Mesenchymal stem cell (in vitro differentiated cells and primary cell): Measurements from ENCODE around the gene C1orf52.
A peak's percentile ranks its signal among the peaks of the same experiment; 100 is the strongest.

Experiments used
- DNase-seq: peaks from one replicate; pipeline ENCODE4 v3.0.0-alpha.2; 2013
- H2AFZ ChIP-seq: one replicate; pipeline ENCODE4 v1.6.1; 2013; ENCODE audit warnings: low read depth, mild to moderate bottlenecking, control low read depth, inconsistent platforms, low read length, moderate library complexity
- H2AK5ac ChIP-seq: 2 replicates; pipeline ENCODE4 v1.6.1; 2013; ENCODE audit warnings: low read length, moderate library complexity, mild to moderate bottlenecking, inconsistent platforms; ENCODE audit not compliant: severe bottlenecking
- H2BK120ac ChIP-seq: one replicate; pipeline ENCODE4 v1.6.1; 2013; ENCODE audit warnings: low read depth, mild to moderate bottlenecking, inconsistent platforms, low read length, moderate library complexity
- H2BK12ac ChIP-seq, 2 experiments: one replicate each; pipeline ENCODE4 v1.6.1; 2013; ENCODE audit warnings: inconsistent platforms in 2 of 2, low read length in 2 of 2, mild to moderate bottlenecking in 2 of 2, moderate library complexity in 2 of 2, control low read depth in 1 of 2
- H2BK15ac ChIP-seq: one replicate; pipeline ENCODE4 v1.6.1; 2013; ENCODE audit warnings: mild to moderate bottlenecking, low read depth, inconsistent platforms; ENCODE audit not compliant: poor library complexity, severe bottlenecking
- H2BK5ac ChIP-seq: 2 replicates; pipeline ENCODE4 v1.6.1; 2013; ENCODE audit warnings: low read depth, mild to moderate bottlenecking, low read length, control low read depth, inconsistent platforms; ENCODE audit not compliant: poor library complexity, severe bottlenecking
- H3K14ac ChIP-seq, 2 experiments: one replicate each; pipeline ENCODE4 v1.6.1; 2013; ENCODE audit warnings: inconsistent platforms in 2 of 2, low read length in 2 of 2, control low read depth in 1 of 2, mild to moderate bottlenecking in 1 of 2, moderate library complexity in 1 of 2
- H3K18ac ChIP-seq, 2 experiments: one replicate each; pipeline ENCODE4 v1.6.1; 2013; ENCODE audit warnings: inconsistent platforms in 2 of 2, low read length in 2 of 2, control low read depth in 1 of 2, low read depth in 1 of 2, mild to moderate bottlenecking in 1 of 2
- H3K23ac ChIP-seq, 2 experiments: one replicate each; pipeline ENCODE4 v1.6.1; 2013; ENCODE audit warnings: inconsistent platforms in 2 of 2, low read length in 2 of 2, mild to moderate bottlenecking in 2 of 2, moderate library complexity in 2 of 2, control low read depth in 1 of 2
- H3K27ac ChIP-seq: 2 replicates; pipeline ENCODE4 v1.5.1; 2013; ENCODE audit warnings: mild to moderate bottlenecking, moderate library complexity, low read length, control low read depth, inconsistent platforms; ENCODE audit not compliant: poor library complexity, severe bottlenecking
- H3K27me3 ChIP-seq, 2 experiments: 2 replicates each; pipeline versions ENCODE4 v1.6.1 to v1.7.0; 2013; ENCODE audit warnings: low read length in 2 of 2, mild to moderate bottlenecking in 2 of 2, moderate library complexity in 2 of 2, control low read depth in 1 of 2, inconsistent platforms in 1 of 2; ENCODE audit not compliant: control insufficient read depth in 1 of 2, insufficient read depth in 1 of 2
- H3K36me3 ChIP-seq, 2 experiments: 2 replicates each; pipeline versions ENCODE4 v1.6.1 to v1.7.0; 2013; ENCODE audit warnings: low read length in 2 of 2, control low read depth in 1 of 2, inconsistent platforms in 1 of 2, low read depth in 1 of 2, mild to moderate bottlenecking in 1 of 2; ENCODE audit not compliant: insufficient read depth in 2 of 2, control insufficient read depth in 1 of 2
- H3K4ac ChIP-seq, 2 experiments: one replicate each; pipeline ENCODE4 v1.6.1; 2013; ENCODE audit warnings: inconsistent platforms in 2 of 2, low read length in 2 of 2, mild to moderate bottlenecking in 2 of 2, moderate library complexity in 2 of 2, control low read depth in 1 of 2, low read depth in 1 of 2
- H3K4me1 ChIP-seq: 2 replicates; pipeline ENCODE4 v1.6.1; 2013; ENCODE audit warnings: low read depth, low read length, control low read depth; ENCODE audit not compliant: control insufficient read depth, insufficient read depth
- H3K4me2 ChIP-seq: 2 replicates; pipeline ENCODE4 v1.6.1; 2013; ENCODE audit warnings: low read length, mild to moderate bottlenecking, inconsistent platforms; ENCODE audit not compliant: poor library complexity, severe bottlenecking
- H3K4me3 ChIP-seq, 2 experiments: 2 replicates each; pipeline versions ENCODE4 v1.5.1 to v1.7.0; 2013; ENCODE audit warnings: low read length in 2 of 2, mild to moderate bottlenecking in 2 of 2, control low read depth in 1 of 2, low read depth in 1 of 2; ENCODE audit not compliant: insufficient read depth in 1 of 2
- H3K79me1 ChIP-seq: replicated peaks from 2 replicates; pipeline ENCODE4 v1.6.1; 2013; ENCODE audit warnings: mild to moderate bottlenecking, control low read depth, low read length, inconsistent platforms; ENCODE audit not compliant: poor library complexity, severe bottlenecking
- H3K9ac ChIP-seq: 2 replicates; pipeline ENCODE4 v1.7.0; 2013; ENCODE audit warnings: mild to moderate bottlenecking, low read length, moderate library complexity
- H3K9me3 ChIP-seq: 2 replicates; pipeline ENCODE4 v1.7.0; 2013; ENCODE audit warnings: mild to moderate bottlenecking, low read length; ENCODE audit not compliant: control insufficient read depth
- H4K8ac ChIP-seq: one replicate; pipeline ENCODE4 v1.6.1; 2013; ENCODE audit warnings: inconsistent platforms, mild to moderate bottlenecking, low read length, moderate library complexity
- H4K91ac ChIP-seq: one replicate; pipeline ENCODE4 v1.6.1; 2013; ENCODE audit warnings: mild to moderate bottlenecking, low read length, inconsistent platforms
- WGBS: methylation state at CpG from one replicate; pipeline ENCODE4 v1.1.7; 2013; ENCODE audit warnings: mixed read lengths; 5-methylcytosine and 5-hydroxymethylcytosine counted together

The C1orf52 gene

DNA sequence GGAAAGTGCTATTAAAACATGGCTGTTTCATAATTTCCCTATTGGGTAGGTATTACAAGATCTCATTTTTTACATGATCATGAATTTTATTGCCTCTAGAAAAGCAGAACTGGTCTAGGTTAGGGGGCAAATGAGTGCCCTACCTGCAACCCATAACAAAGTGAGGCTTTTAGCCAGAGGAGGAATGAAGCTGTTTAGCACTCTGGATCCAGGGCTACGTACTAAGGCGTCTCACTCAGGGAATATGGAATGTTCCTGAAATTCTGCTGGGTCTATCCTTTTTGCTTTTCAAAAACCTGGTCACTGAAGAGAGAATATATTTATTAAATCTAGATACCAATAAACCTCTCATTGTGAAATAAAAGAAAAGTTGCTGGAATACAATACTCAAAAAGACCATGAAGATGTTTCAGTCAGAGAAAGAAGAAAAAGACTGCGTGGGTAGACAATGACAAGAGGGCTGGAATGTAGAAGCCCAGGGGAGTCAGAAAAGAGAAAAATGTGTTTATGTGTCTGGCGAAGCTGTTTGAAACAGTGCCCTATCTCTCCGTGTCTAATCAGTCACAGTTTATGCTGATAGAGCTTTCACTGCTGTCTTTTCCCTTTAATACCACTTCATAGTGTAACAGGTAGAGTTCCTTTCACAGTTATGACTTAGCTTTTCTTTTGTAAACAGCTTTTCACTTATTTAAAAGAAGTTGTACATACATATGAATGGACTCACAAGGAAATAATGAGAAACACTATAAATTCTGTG is 33.7 kb downstream of the C1orf52 start:
- 60% methylated on average over 3 of the region's 5 CpGs for WGBS

DNA sequence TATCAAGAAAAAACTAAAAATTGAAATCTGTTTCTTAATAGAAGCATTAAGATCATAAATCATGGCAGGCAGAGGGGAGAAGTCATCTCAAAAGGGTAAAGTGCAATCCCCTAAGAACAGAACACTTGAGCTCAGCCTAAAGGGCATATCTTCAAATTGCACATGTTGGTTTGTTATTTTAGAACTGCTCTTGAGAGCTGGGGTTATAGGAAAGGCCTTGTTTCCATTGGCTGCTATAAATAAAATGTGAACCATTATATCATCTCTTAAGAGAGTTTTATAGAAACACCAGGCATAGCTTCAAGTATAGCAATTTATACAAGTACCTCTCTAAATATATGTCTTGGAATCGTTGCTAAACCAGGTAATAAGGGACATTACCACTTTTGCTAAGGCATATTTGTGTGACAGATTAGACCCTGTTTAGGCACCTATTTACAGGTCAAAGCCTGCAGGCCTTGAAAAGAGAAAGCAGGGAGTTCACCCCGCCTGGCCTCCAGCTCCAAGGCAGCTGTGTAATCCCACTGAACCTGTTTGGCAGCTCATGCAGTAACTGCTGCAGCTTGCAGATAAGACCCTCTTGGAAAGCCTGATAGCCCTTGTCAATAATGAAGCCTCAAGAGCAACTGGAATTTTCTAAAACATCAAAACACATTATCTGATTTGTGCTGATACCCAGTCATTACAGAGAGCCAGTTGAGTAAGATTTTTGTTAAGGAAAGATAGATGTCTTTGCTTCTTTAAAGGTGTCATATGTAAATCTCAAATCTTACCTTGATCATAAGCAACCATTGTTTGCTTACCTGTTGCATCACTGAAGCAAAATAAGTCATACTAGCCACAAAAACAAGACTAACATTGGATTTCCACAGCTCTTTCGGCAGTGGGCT is 34.5 kb downstream of the C1orf52 start:
- Histone ChIP-seq H3K79me1 (no peaks in the 10 kb centered on the region), H3K27ac (no peak overlapping the region), H4K91ac (no peak overlapping the region), H3K4me2 (no peak overlapping the region), H3K9me3 (no peaks in the 10 kb centered on the region), H3K23ac (no peak overlapping the region), H2BK120ac (no peak overlapping the region), H3K4me3 (no peak overlapping the region), H3K36me3 (no peaks in the 10 kb centered on the region), H4K8ac (no peak overlapping the region), H2BK5ac (no peak overlapping the region), H2AFZ (no peak overlapping the region), H3K14ac (no peak overlapping the region), H3K27me3 (peaks cover 2 to 10% of the 10 kb centered on the region in 2 experiments), H3K4me1 (no peaks in the 10 kb centered on the region), H2AK5ac (no peak overlapping the region), H3K18ac (no peak overlapping the region), H2BK15ac (no peak overlapping the region), H3K4ac (no peak overlapping the region), H3K9ac (no peak overlapping the region), H2BK12ac (no peak overlapping the region)
- WGBS = 29% methylated on average over 2 of the region's 3 CpGs
- peak; percentile 49 for DNase-seq

More for the DNA sequence above, 33.7 kb downstream of the C1orf52 start:
- Histone ChIP-seq H3K18ac (no peak overlapping the region), H3K79me1 (no peaks in the 10 kb centered on the region), H3K4me3 (no peak overlapping the region), H3K23ac (no peak overlapping the region), H3K14ac (no peak overlapping the region), H3K9me3 (no peaks in the 10 kb centered on the region), H2AK5ac (no peak overlapping the region), H2BK120ac (no peak overlapping the region), H3K27ac (no peak overlapping the region), H3K4me1 (no peaks in the 10 kb centered on the region), H2BK15ac (no peak overlapping the region), H3K4me2 (no peak overlapping the region), H4K91ac (no peak overlapping the region), H4K8ac (no peak overlapping the region), H2BK5ac (no peak overlapping the region), H3K27me3 (peaks cover 0 to 3% of the 10 kb centered on the region in 2 experiments), H2AFZ (no peak overlapping the region), H2BK12ac (no peak overlapping the region), H3K9ac (no peak overlapping the region), H3K36me3 (no peaks in the 10 kb centered on the region), H3K4ac (no peak overlapping the region)
- no peak for DNase-seq

DNA sequence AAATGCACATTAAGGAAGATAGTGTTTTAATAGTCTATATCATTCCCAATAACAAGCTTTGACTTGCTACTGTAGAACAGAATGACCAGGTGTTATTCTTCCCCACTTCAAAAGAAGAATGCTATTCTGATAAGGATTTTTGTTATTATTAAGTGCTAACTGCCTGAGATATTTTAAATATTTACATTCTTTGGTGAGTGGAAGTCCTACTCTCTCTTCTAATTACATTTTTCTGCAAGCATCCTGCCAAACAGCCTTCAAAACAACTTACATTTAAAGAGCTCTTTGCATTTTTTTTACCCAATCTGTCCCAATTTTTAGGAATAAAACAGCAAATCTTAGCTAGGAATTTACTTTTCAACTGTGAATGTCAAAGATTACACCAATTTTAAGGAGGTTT is 35.2 kb downstream of the C1orf52 start:
- Histone ChIP-seq H3K4me2 (no peak overlapping the region), H2AFZ (no peak overlapping the region), H3K9me3 (no peaks in the 10 kb centered on the region), H3K79me1 (no peaks in the 10 kb centered on the region), H3K18ac (no peak overlapping the region), H4K91ac (no peak overlapping the region), H3K4ac (no peak overlapping the region), H4K8ac (no peak overlapping the region), H2BK15ac (no peak overlapping the region), H2AK5ac (no peak overlapping the region), H3K9ac (no peak overlapping the region), H3K27ac (no peak overlapping the region), H3K23ac (no peak overlapping the region), H3K27me3 (peaks cover 2 to 17% of the 10 kb centered on the region in 2 experiments), H3K4me3 (no peak overlapping the region), H2BK120ac (no peak overlapping the region), H2BK12ac (no peak overlapping the region), H3K4me1 (no peaks in the 10 kb centered on the region), H2BK5ac (no peak overlapping the region), H3K36me3 (no peaks in the 10 kb centered on the region), H3K14ac (no peak overlapping the region)
- no peak for DNase-seq

DNA sequence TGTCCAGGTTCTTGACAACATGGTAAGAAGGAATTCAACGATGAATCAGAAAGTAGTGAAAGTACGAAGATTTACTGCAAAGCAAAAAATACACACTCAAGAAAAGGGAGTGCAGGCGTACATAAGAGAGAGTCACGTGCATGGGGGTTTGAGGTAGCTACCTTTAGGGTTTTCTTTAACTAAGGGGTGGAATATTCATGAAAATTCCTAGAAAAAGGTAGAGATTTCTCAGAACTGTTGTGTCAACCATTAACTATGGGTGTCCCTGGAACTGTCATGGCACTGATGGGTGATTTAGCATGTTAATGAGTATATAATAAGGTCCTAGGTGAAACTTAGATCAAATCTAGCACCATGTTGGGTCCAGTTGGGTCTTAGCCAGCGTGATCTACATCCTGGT is 36.1 kb downstream of the C1orf52 start:
- DNase-seq = no peak
- no peak overlapping the region for H3K4me2 ChIP-seq
- no peak overlapping the region for H3K9ac ChIP-seq
- H2BK15ac ChIP-seq = no peak overlapping the region
- H3K36me3 ChIP-seq = no peaks in the 10 kb centered on the region
- H3K27me3 ChIP-seq = peaks cover 2 to 17% of the 10 kb centered on the region in 2 experiments
- H2BK5ac ChIP-seq = no peak overlapping the region
- H3K9me3 ChIP-seq = no peaks in the 10 kb centered on the region
- no peak overlapping the region for H2AFZ ChIP-seq
- H3K23ac ChIP-seq = no peak overlapping the region
- no peak overlapping the region for H2BK12ac ChIP-seq
- no peak overlapping the region for H3K4me3 ChIP-seq
- H3K14ac ChIP-seq = no peak overlapping the region
- no peaks in the 10 kb centered on the region for H3K4me1 ChIP-seq
- no peak overlapping the region for H3K18ac ChIP-seq
- no peak overlapping the region for H2AK5ac ChIP-seq
- H3K27ac ChIP-seq = no peak overlapping the region
- H3K79me1 ChIP-seq = no peaks in the 10 kb centered on the region
- 72% methylated on average over 5 of the region's 5 CpGs for WGBS
- H2BK120ac ChIP-seq = no peak overlapping the region
- no peak overlapping the region for H4K8ac ChIP-seq
- H4K91ac ChIP-seq = no peak overlapping the region
- H3K4ac ChIP-seq = no peak overlapping the region
